Naive thymus-derived CD4-positive, alpha-beta T cell (primary cell): ENCODE measurements around the gene RFX6. TPM values are rescaled to one million over a fixed set of nuclear protein-coding genes. Genes with fewer than 3 reads are reported as not detected.

Experiments used
- ATAC-seq: fragments of 150-1000 bp; cut with Tn5 transposase; 2 replicates; pipeline ENCODE4 v1.10.0; 2021; ENCODE audit warnings: mild to moderate bottlenecking, moderate library complexity
- CTCF ChIA-PET: fragments of 350-600 bp; sonication (Branson Sonifier 250); formaldehyde crosslinking; loops from one replicate; lab custom pipeline; 2021; ENCODE audit warnings: antibody characterized with exemption; lab: Charles Lee
- POLR2A ChIA-PET: fragments of 350-600 bp; sonication (Branson Sonifier 250); formaldehyde crosslinking; loops from one replicate; lab custom pipeline; 2021; ENCODE audit warnings: antibody characterized with exemption, inconsistent platforms; lab: Charles Lee
- DNase-seq, 9 donors: peaks; one replicate each; pipeline versions ENCODE4 v3.0.0 to v3.0.0-alpha.2; 2020 to 2022; ENCODE audit warnings: mixed read lengths in 1 of 9
- H3K27ac ChIP-seq: one replicate; pipeline ENCODE4 v1.7.0; 2013; ENCODE audit warnings: mild to moderate bottlenecking, low read depth, low read length, moderate library complexity
- H3K27me3 ChIP-seq, 2 donors: one replicate each; pipeline ENCODE4 v1.7.0; 2013; ENCODE audit warnings: low read length in 2 of 2, mild to moderate bottlenecking in 2 of 2, moderate library complexity in 2 of 2; ENCODE audit not compliant: control insufficient read depth in 2 of 2, insufficient read depth in 2 of 2
- H3K36me3 ChIP-seq, 3 experiments: 1 replicate in 2 of 3; 2 replicates in 1 of 3; pipeline ENCODE4 v1.7.0; 2013; ENCODE audit warnings: low read length in 3 of 3, mild to moderate bottlenecking in 3 of 3, moderate library complexity in 1 of 3; ENCODE audit not compliant: insufficient read depth in 3 of 3, control insufficient read depth in 2 of 3
- H3K4me1 ChIP-seq, 2 donors: one replicate each; pipeline ENCODE4 v1.7.0; 2013; ENCODE audit warnings: low read length in 2 of 2, mild to moderate bottlenecking in 2 of 2, moderate library complexity in 1 of 2; ENCODE audit not compliant: control insufficient read depth in 2 of 2, insufficient read depth in 2 of 2
- H3K4me3 ChIP-seq: 2 replicates; pipeline ENCODE4 v1.7.0; 2013; ENCODE audit warnings: mild to moderate bottlenecking, low read length
- H3K9me3 ChIP-seq, 3 experiments: 1 replicate in 2 of 3; 2 replicates in 1 of 3; pipeline ENCODE4 v1.7.0; 2013; ENCODE audit warnings: low read length in 3 of 3; ENCODE audit not compliant: control insufficient read depth in 2 of 3
- H3K27ac Mint-ChIP-seq, 9 donors: one replicate each; pipeline ENCODE4 v1.8.0; 2020 to 2022; ENCODE audit warnings: mixed read lengths in 9 of 9, mild to moderate bottlenecking in 8 of 9, moderate library complexity in 5 of 9, inconsistent platforms in 2 of 9
- H3K27me3 Mint-ChIP-seq, 5 donors: one replicate each; pipeline ENCODE4 v1.8.0; 2021 to 2022; ENCODE audit warnings: mixed read lengths in 5 of 5, mild to moderate bottlenecking in 1 of 5
- H3K36me3 Mint-ChIP-seq, 5 donors: one replicate each; pipeline ENCODE4 v1.8.0; 2020 to 2022; ENCODE audit warnings: mixed read lengths in 5 of 5, mild to moderate bottlenecking in 3 of 5, inconsistent platforms in 1 of 5
- H3K4me1 Mint-ChIP-seq, 7 donors: one replicate each; pipeline ENCODE4 v1.8.0; 2020 to 2022; ENCODE audit warnings: mixed read lengths in 7 of 7, mild to moderate bottlenecking in 3 of 7, inconsistent platforms in 1 of 7
- H3K4me3 Mint-ChIP-seq, 10 donors: one replicate each; pipeline ENCODE4 v1.8.0; 2020 to 2022; ENCODE audit warnings: mild to moderate bottlenecking in 10 of 10, mixed read lengths in 10 of 10, moderate library complexity in 6 of 10, inconsistent platforms in 2 of 10
- H3K9me3 Mint-ChIP-seq, 11 donors: one replicate each; pipeline ENCODE4 v1.8.0; 2020 to 2022; ENCODE audit warnings: mixed read lengths in 11 of 11, mild to moderate bottlenecking in 4 of 11, inconsistent platforms in 1 of 11, moderate library complexity in 1 of 11
- intact Hi-C, 2 donors: fragments of 100-400 bp; cut with micrococcal nuclease; formaldehyde crosslinking; loops; one replicate each; pipeline ENCODE4 v1.15.1; 2023
- polyA plus RNA-seq, 2 donors: library from polyadenylated mRNA; unstranded; fragments of 300-500 nt; fragmentation: Illumina TruSeq; gene quantifications; one replicate each; pipeline ENCODE4 v1.2.3, GENCODE V29; 2021
- total RNA-seq, 6 experiments: library from RNA in 5 of 6; stranded (reverse) in 5 of 6; gene quantifications; 1 replicate in 5 of 6; 2 replicates in 1 of 6; pipeline ENCODE4 v1.2.3 and lab custom pipeline; 2021 to 2026

The RFX6 gene
- total and polyA plus RNA-seq, 7 experiments from 2014 or later: not detected

GRCh38 chr6:116948533-116949304 lies 71.7 kb downstream of the RFX6 start:
- H3K27ac Mint-ChIP-seq: no peak overlapping the region
- ATAC-seq: no peak
- H3K36me3 Mint-ChIP-seq: no peaks in the 10 kb centered on the region
- intact Hi-C loops: no loop called here
- H3K36me3 ChIP-seq: no peaks in the 10 kb centered on the region
- CTCF ChIA-PET: no interaction called here
- H3K9me3 ChIP-seq: no peaks in the 10 kb centered on the region
- H3K4me3 ChIP-seq: no peak overlapping the region
- H3K4me1 ChIP-seq: no peaks in the 10 kb centered on the region
- DNase-seq: no peak
- no peaks in the 10 kb centered on the region for H3K27me3 ChIP-seq
- H3K9me3 Mint-ChIP-seq: peaks cover 0 to 5% (median 0%) of the 10 kb centered on the region in 11 donors
- POLR2A ChIA-PET: no interaction called here
- peaks cover 0 to 6% (median 3%) of the 10 kb centered on the region in 5 donors for H3K27me3 Mint-ChIP-seq
- H3K27ac ChIP-seq: no peak overlapping the region
- no peaks in the 10 kb centered on the region for H3K4me1 Mint-ChIP-seq
- H3K4me3 Mint-ChIP-seq: no peak overlapping the region

GRCh38 chr6:116949964-116950363 lies 72.9 kb downstream of the RFX6 start:
- intact Hi-C loops: no loop called here
- H3K9me3 Mint-ChIP-seq: peaks cover 0 to 3% (median 0%) of the 10 kb centered on the region in 11 donors
- no peak for DNase-seq
- Histone ChIP-seq H3K9me3 (no peaks in the 10 kb centered on the region), H3K4me1 (no peaks in the 10 kb centered on the region), H3K27ac (no peak overlapping the region), H3K27me3 (no peaks in the 10 kb centered on the region), H3K36me3 (no peaks in the 10 kb centered on the region), H3K4me3 (no peak overlapping the region)
- no peak for ATAC-seq
- no peaks in the 10 kb centered on the region for H3K36me3 Mint-ChIP-seq
- H3K4me1 Mint-ChIP-seq: no peaks in the 10 kb centered on the region
- no peak overlapping the region for H3K27ac Mint-ChIP-seq
- H3K4me3 Mint-ChIP-seq: no peak overlapping the region
- peaks cover 0 to 12% (median 3%) of the 10 kb centered on the region in 5 donors for H3K27me3 Mint-ChIP-seq
- ChIA-PET CTCF (no interaction called here), POLR2A (no interaction called here)

GRCh38 chr6:116954335-116954734 lies 77.3 kb downstream of the RFX6 start:
- ChIA-PET CTCF (no interaction called here), POLR2A (no interaction called here)
- Mint-ChIP-seq H3K27me3 (peaks cover 0 to 6% (median 0%) of the 10 kb centered on the region in 5 donors), H3K36me3 (no peaks in the 10 kb centered on the region), H3K27ac (no peak overlapping the region), H3K9me3 (peaks cover 0 to 4% (median 0%) of the 10 kb centered on the region in 11 donors), H3K4me1 (no peaks in the 10 kb centered on the region), H3K4me3 (no peak overlapping the region)
- H3K27me3 ChIP-seq: no peaks in the 10 kb centered on the region
- H3K4me3 ChIP-seq: no peak overlapping the region
- no peak for ATAC-seq
- H3K27ac ChIP-seq: no peak overlapping the region
- H3K9me3 ChIP-seq: no peaks in the 10 kb centered on the region
- DNase-seq: no peak
- H3K36me3 ChIP-seq: no peaks in the 10 kb centered on the region
- intact Hi-C loops: no loop called here
- H3K4me1 ChIP-seq: no peaks in the 10 kb centered on the region

GRCh38 chr6:116954938-116955337 lies 77.9 kb downstream of the RFX6 start:
- ATAC-seq: no peak
- H3K36me3 Mint-ChIP-seq: no peaks in the 10 kb centered on the region

GRCh38 chr6:116955773-116956172 lies 78.7 kb downstream of the RFX6 start:
- CTCF ChIA-PET: no interaction called here

More at GRCh38 chr6:116954938-116955337, 77.9 kb downstream of the RFX6 start:
- H3K27ac Mint-ChIP-seq: no peak overlapping the region
- no peaks in the 10 kb centered on the region for H3K27me3 ChIP-seq
- intact Hi-C loops: no loop called here
- no peaks in the 10 kb centered on the region for H3K4me1 ChIP-seq
- no peak overlapping the region for H3K4me3 ChIP-seq
- H3K4me3 Mint-ChIP-seq: no peak overlapping the region
- no peak overlapping the region for H3K27ac ChIP-seq
- H3K9me3 Mint-ChIP-seq: peaks cover 0 to 4% (median 0%) of the 10 kb centered on the region in 11 donors
- no peaks in the 10 kb centered on the region for H3K9me3 ChIP-seq
- H3K36me3 ChIP-seq: no peaks in the 10 kb centered on the region
- no peak for DNase-seq
- ChIA-PET POLR2A (no interaction called here), CTCF (no interaction called here)
- peaks cover 0 to 6% (median 0%) of the 10 kb centered on the region in 5 donors for H3K27me3 Mint-ChIP-seq
- H3K4me1 Mint-ChIP-seq: no peaks in the 10 kb centered on the region

GRCh38 chr6:116963972-116964371 lies 86.9 kb downstream of the RFX6 start:
- no peaks in the 10 kb centered on the region for H3K4me1 ChIP-seq
- no peaks in the 10 kb centered on the region for H3K9me3 ChIP-seq
- H3K27me3 Mint-ChIP-seq: peaks cover 0 to 16% (median 12%) of the 10 kb centered on the region in 5 donors
- H3K27me3 ChIP-seq: no peaks in the 10 kb centered on the region
- H3K27ac ChIP-seq: no peak overlapping the region
- no peaks in the 10 kb centered on the region for H3K4me1 Mint-ChIP-seq
- no peak overlapping the region for H3K27ac Mint-ChIP-seq
- ChIA-PET POLR2A (no interaction called here), CTCF (no interaction called here)
- intact Hi-C loops: no loop called here
- ATAC-seq (no peak), DNase-seq (no peak)
- H3K36me3 Mint-ChIP-seq: peaks cover 0 to 3% (median 0%) of the 10 kb centered on the region in 5 donors
- no peak overlapping the region for H3K4me3 Mint-ChIP-seq
- H3K9me3 Mint-ChIP-seq: peaks cover 0 to 1% (median 0%) of the 10 kb centered on the region in 11 donors
- no peak overlapping the region for H3K4me3 ChIP-seq
- H3K36me3 ChIP-seq: no peaks in the 10 kb centered on the region

More at GRCh38 chr6:116955773-116956172, 78.7 kb downstream of the RFX6 start:
- POLR2A ChIA-PET: no interaction called here
- Histone ChIP-seq H3K27me3 (no peaks in the 10 kb centered on the region), H3K4me3 (no peak overlapping the region), H3K9me3 (no peaks in the 10 kb centered on the region), H3K36me3 (no peaks in the 10 kb centered on the region), H3K27ac (no peak overlapping the region), H3K4me1 (no peaks in the 10 kb centered on the region)
- Mint-ChIP-seq H3K4me3 (no peak overlapping the region), H3K36me3 (no peaks in the 10 kb centered on the region), H3K27ac (no peak overlapping the region), H3K27me3 (peaks cover 0 to 6% (median 0%) of the 10 kb centered on the region in 5 donors), H3K4me1 (no peaks in the 10 kb centered on the region), H3K9me3 (peaks cover 0 to 4% (median 0%) of the 10 kb centered on the region in 11 donors)
- intact Hi-C loops: no loop called here
- DNase-seq: no peak
- ATAC-seq: no peak
